OCI-LY3 (cell line): ENCODE results near the gene DDAH2.

Source experiments
- H2AFZ ChIP-seq: fragments of 200-600, 300-600 bp; shearing (Covaris generic); 2 replicates; pipeline ENCODE4 v1.6.0; 2014; ENCODE audit warnings: antibody characterized with exemption, low read depth, low read length
- H3K27ac ChIP-seq: fragments of 200-600, 300-600 bp; sonication (generic); 2 replicates; pipeline ENCODE4 v1.5.1; 2014; ENCODE audit warnings: mild to moderate bottlenecking, low read length, moderate library complexity, mixed read lengths
- H3K27me3 ChIP-seq: fragments of 200-600, 300-600 bp; sonication (generic); 2 replicates; pipeline ENCODE4 v1.6.1; 2014; ENCODE audit warnings: low read depth, low read length, mixed read lengths
- H3K36me3 ChIP-seq: fragments of 200-600, 300-600 bp; sonication (generic); replicated peaks from 2 replicates; pipeline ENCODE3; 2014; ENCODE audit warnings: low read depth, low read length, mixed read lengths
- H3K4me1 ChIP-seq: fragments of 300-600, 200-600 bp; sonication (generic); 2 replicates; pipeline ENCODE4 v1.6.1; 2014; ENCODE audit warnings: low read length, mixed read lengths
- H3K4me2 ChIP-seq: fragments of 200-600, 300-600 bp; sonication (generic); 2 replicates; pipeline ENCODE4 v1.6.1; 2014; ENCODE audit warnings: low read length, mixed read lengths
- H3K4me3 ChIP-seq: fragments of 300-600, 200-600 bp; sonication (generic); 2 replicates; pipeline ENCODE4 v1.5.1; 2014; ENCODE audit warnings: antibody characterized with exemption, mild to moderate bottlenecking, low read length, moderate library complexity
- H3K79me2 ChIP-seq: fragments of 300-600, 200-600 bp; shearing (Covaris generic); 2 replicates; pipeline ENCODE4 v1.6.1; 2014; ENCODE audit warnings: mild to moderate bottlenecking, low read length, mixed read lengths
- H3K9ac ChIP-seq: fragments of 300-600, 200-600 bp; shearing (Covaris generic); 2 replicates; pipeline ENCODE4 v1.6.0; 2014; ENCODE audit warnings: mild to moderate bottlenecking, low read length, moderate library complexity
- H3K9me3 ChIP-seq: fragments of 200-600, 300-600 bp; shearing (Covaris generic); 2 replicates; pipeline ENCODE4 v1.6.1; 2014; ENCODE audit warnings: low read length, mixed read lengths; ENCODE audit not compliant: insufficient read depth
- H4K20me1 ChIP-seq: fragments of 200-600, 300-600 bp; sonication (generic); 2 replicates; pipeline ENCODE4 v1.6.1; 2016; ENCODE audit warnings: low read length, mixed read lengths; ENCODE audit not compliant: insufficient read depth
- EZH2phosphoT487 ChIP-seq: fragments of 200-600 bp; shearing (Covaris generic); IDR thresholded peaks from 2 replicates; pipeline ENCODE4 v1.6.1; 2018; ENCODE audit warnings: antibody characterized with exemption, mixed run types, low read depth
- TF ChIP-seq, protein P1 (sequence below): fragments of 200-600, 300-600 bp; sonication (generic); IDR thresholded peaks from 2 replicates; pipeline ENCODE4 v1.5.1; 2014; ENCODE audit warnings: antibody characterized with exemption, low read length, low read depth

DDAH2 gene

DNA sequence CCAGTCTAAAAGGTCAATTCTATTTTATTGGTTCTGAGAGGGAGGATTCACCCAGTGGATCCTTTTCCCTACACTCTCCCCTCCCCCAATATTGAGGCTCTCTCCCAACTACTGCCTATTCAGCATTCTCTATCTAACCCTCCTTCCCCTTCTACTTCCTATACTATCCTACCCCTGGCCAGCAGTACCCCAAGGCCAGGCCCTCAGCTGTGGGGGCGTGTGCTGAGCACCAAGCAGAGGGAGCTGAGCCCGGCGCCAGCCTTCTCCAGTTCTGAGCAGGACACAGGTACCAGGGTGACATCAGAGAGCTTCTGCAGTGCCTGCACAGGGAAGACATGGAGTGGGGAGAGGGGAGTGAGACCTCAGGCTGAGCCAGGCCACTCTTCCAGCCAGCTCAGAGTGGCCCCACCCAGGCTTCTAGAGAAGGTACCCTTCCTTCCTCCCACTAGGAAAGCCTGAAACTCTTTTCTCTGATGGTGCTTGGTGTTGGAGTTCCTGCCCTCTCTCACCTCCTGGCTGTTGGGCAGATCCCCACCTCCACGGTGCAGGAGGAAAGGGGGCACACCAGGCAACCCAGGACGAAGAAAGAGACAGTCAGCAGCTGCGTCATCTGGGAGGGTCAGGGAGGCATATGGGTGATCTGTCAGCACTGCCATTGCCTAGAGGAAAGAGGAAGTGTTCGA is 1.9 kb downstream of the DDAH2 start:
- Histone ChIP-seq H3K9me3 (no peaks in the 10 kb centered on the region), H4K20me1 (0 out of 2 replicates have a peak, but pooled peaks cover 5% of the 10 kb centered on the region), H3K27me3 (no peaks in the 10 kb centered on the region), H2AFZ (no peak overlapping the region), H3K4me1 (peaks cover 30% of the 10 kb centered on the region), H3K4me3 (no peak overlapping the region), H3K9ac (no peak overlapping the region), H3K4me2 (peak overlapping the region; percentile 48), H3K36me3 (peaks cover 32% of the 10 kb centered on the region), H3K27ac (peak overlapping the region; percentile 75), H3K79me2 (no peaks in the 10 kb centered on the region)
- no peak for TF ChIP-seq EZH2phosphoT487
- TF ChIP-seq, protein P1, sequence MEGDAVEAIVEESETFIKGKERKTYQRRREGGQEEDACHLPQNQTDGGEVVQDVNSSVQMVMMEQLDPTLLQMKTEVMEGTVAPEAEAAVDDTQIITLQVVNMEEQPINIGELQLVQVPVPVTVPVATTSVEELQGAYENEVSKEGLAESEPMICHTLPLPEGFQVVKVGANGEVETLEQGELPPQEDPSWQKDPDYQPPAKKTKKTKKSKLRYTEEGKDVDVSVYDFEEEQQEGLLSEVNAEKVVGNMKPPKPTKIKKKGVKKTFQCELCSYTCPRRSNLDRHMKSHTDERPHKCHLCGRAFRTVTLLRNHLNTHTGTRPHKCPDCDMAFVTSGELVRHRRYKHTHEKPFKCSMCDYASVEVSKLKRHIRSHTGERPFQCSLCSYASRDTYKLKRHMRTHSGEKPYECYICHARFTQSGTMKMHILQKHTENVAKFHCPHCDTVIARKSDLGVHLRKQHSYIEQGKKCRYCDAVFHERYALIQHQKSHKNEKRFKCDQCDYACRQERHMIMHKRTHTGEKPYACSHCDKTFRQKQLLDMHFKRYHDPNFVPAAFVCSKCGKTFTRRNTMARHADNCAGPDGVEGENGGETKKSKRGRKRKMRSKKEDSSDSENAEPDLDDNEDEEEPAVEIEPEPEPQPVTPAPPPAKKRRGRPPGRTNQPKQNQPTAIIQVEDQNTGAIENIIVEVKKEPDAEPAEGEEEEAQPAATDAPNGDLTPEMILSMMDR: no peak

DNA sequence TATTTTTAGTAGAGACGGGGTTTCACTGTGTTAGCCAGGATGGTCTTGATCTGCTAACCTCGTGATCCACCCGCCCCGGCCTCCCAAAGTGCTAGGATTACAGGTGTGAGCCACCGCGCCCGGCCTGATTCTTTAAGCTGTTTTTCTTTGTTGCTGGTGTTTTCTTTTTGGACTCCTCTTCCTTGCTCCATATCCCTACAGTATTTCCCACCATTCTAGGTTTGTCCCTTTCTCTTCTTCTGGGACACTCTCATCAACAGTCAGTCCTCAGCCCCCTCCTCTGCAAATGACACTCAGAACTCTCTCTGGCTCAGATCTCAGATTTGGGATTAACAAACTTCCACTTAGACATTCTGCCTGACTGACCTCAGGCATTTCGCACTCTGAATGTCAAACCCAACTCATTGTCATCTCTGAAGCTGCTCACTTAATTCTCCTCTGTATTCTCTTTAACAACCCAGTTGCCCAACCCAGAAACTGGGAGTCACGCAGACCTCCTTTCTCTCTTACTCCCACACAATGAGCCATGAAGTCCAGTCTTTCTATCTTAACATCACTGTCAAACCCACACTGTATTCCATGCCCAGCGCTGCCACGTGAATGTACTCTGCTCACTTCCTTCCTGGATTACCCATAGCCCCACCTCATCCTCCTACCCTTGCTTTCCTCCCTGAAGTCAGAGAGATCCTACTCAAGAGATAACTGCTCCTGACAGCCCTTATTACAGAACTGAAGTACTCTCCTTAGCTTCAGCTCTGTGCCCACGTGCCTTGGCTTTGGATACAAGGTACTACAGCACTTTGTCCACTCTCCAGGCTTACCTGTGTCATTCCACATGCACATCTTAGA is 3.4 kb downstream of the DDAH2 start:
- H3K9ac ChIP-seq: no peak overlapping the region
- H3K4me1 ChIP-seq: peaks cover 30% of the 10 kb centered on the region
- peaks cover 23% of the 10 kb centered on the region for H3K36me3 ChIP-seq
- H3K27me3 ChIP-seq: no peaks in the 10 kb centered on the region
- H2AFZ ChIP-seq: no peak overlapping the region
- H3K4me2 ChIP-seq: no peak overlapping the region
- H4K20me1 ChIP-seq: 0 out of 2 replicates have a peak, but pooled peaks cover 5% of the 10 kb centered on the region
- H3K4me3 ChIP-seq: no peak overlapping the region
- H3K79me2 ChIP-seq: no peaks in the 10 kb centered on the region
- H3K27ac ChIP-seq: no peak overlapping the region
- H3K9me3 ChIP-seq: no peaks in the 10 kb centered on the region
- no peak for TF ChIP-seq EZH2phosphoT487
- TF ChIP-seq, protein P1: no peak

DNA sequence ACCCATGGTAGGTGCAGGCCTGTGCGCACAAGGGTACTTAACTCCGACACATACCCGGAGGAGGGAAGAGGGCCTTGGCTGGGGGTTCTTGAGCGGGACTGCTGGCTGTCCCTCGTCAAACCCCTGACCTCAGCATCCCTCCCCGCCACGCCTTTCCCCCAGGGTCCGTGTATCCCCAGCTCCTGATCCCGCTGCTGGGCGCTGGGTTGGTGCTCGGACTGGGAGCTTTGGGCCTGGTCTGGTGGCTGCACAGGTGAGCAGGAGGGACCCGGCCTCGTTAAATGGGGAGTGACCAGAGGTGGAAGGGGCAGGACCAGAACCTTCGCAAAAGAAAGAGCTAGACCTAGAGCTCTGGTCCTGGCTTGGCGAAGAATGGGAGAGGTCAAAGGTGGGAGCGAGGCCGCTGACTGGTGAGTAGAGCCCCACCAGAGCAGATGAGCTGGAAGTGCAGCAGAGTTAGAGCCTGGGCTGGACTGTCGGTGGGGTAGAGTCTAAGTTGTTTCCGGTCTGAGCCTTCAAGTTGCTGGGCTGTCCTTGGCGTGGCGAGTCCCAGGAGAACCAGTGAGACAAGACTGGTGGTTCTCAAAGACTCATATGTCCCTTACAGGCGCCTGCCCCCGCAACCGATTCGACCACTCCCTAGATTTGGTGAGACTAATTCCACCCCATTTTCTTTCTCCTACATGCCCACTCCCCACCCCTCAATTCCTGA is 5.0 kb downstream of the DDAH2 start:
- Histone ChIP-seq H3K27me3 (no peaks in the 10 kb centered on the region), H3K4me3 (no peak overlapping the region), H3K9ac (no peak overlapping the region), H3K36me3 (peaks cover 15% of the 10 kb centered on the region), H3K79me2 (no peaks in the 10 kb centered on the region), H4K20me1 (0 out of 2 replicates have a peak, but pooled peaks cover 5% of the 10 kb centered on the region), H3K27ac (no peak overlapping the region), H3K4me1 (peaks cover 22% of the 10 kb centered on the region), H3K4me2 (no peak overlapping the region), H2AFZ (no peak overlapping the region), H3K9me3 (no peaks in the 10 kb centered on the region)
- TF ChIP-seq, protein P1: no peak
- TF ChIP-seq EZH2phosphoT487: no peak
